K562 (cell line): ENCODE results near the gene PRKCSH. TPM values are rescaled to one million over a fixed set of nuclear protein-coding genes. Genes with fewer than 3 reads are reported as not detected.

Experiments
- ATAC-seq: fragments of 200-7000 bp; cut with Tn5 transposase; 3 replicates; pipeline ENCODE4 v1.9.1; 2020; ENCODE audit warnings: moderate library complexity
- BruUV-seq: library from RNA; stranded (reverse); fragments of 400-500 nt; replicated peaks from 2 replicates; lab custom pipeline; 2021; lab: Mats Ljungman, UMichigan
- CTCF ChIA-PET: fragments of 300-600 bp; formaldehyde crosslinking; extraction: SDS; loops from one replicate; lab custom pipeline; 2021; ENCODE audit warnings: low intra/inter-chr PET ratio; lab: Yijun Ruan, JAX
- POLR2A ChIA-PET: fragments of 300-600, 350-650 bp; sonication (Branson Sonifier 250); formaldehyde crosslinking; extraction: SDS; loops from one replicate; lab custom pipeline; 2021; ENCODE audit warnings: antibody characterized with exemption, inconsistent platforms; lab: Yijun Ruan, JAX
- DNase-seq, 4 experiments: peaks; one replicate each; pipeline versions ENCODE4 v3.0.0 to v3.0.0-alpha.2; 2011 to 2018; ENCODE audit warnings: low spot score in 3 of 4, mixed read lengths in 3 of 4; ENCODE audit errors: extremely low read depth in 1 of 4
- FAIRE-seq: peaks from 2 replicates; lab custom pipeline; 2011; peaks lifted over from hg19 to GRCh38; lab: Jason Lieb, UNC
- H2AFZ ChIP-seq: 2 replicates; pipeline ENCODE4 v1.6.0; 2011; ENCODE audit warnings: low read depth, low read length, control low read depth, inconsistent platforms
- H3K27ac ChIP-seq: fragments of 200-600 bp; 3 replicates; pipeline ENCODE4 v1.8.0; 2011; ENCODE audit warnings: low read depth, mild to moderate bottlenecking, control low read depth, inconsistent platforms, low read length, moderate library complexity, mixed read lengths; ENCODE audit errors: extremely low read depth
- H3K27me3 ChIP-seq, 2 experiments: fragments of 300-600 bp in 1 of 2; 2 replicates in 1 of 2; 3 replicates in 1 of 2; pipeline versions ENCODE4 v1.6.0 to v1.8.0; 2011; ENCODE audit warnings: inconsistent platforms in 2 of 2, low read length in 2 of 2, mild to moderate bottlenecking in 1 of 2, mixed read lengths in 1 of 2, moderate library complexity in 1 of 2; ENCODE audit not compliant: control insufficient read depth in 2 of 2, insufficient read depth in 2 of 2
- H3K36me3 ChIP-seq: fragments of 300-600 bp; 3 replicates; pipeline ENCODE4 v1.8.0; 2011; ENCODE audit warnings: mild to moderate bottlenecking, low read length, inconsistent platforms; ENCODE audit not compliant: control insufficient read depth, insufficient read depth
- H3K4me1 ChIP-seq, 2 experiments: fragments of 200-600 bp in 1 of 2; replicated peaks in 1 of 2; 2 replicates in 1 of 2; 3 replicates in 1 of 2; pipeline versions ENCODE4 v1.5.1 to v1.8.0; 2011; ENCODE audit warnings: inconsistent platforms in 2 of 2, low read length in 2 of 2, mild to moderate bottlenecking in 1 of 2, mixed read lengths in 1 of 2, moderate library complexity in 1 of 2; ENCODE audit not compliant: control insufficient read depth in 2 of 2, insufficient read depth in 2 of 2
- H3K4me2 ChIP-seq: 2 replicates; pipeline ENCODE4 v1.6.1; 2011; ENCODE audit warnings: low read length, control low read depth, inconsistent platforms, mixed read lengths; ENCODE audit not compliant: insufficient read depth
- H3K4me3 ChIP-seq: fragments of 200-600 bp; sonication (generic), shearing (Covaris generic); 2 replicates; pipeline ENCODE4 v1.5.1; 2016; ENCODE audit warnings: control low read depth, inconsistent platforms
- H3K79me2 ChIP-seq: fragments of 200-600 bp; 3 replicates; pipeline ENCODE4 v1.8.0; 2011; ENCODE audit warnings: low read length, inconsistent platforms; ENCODE audit not compliant: control insufficient read depth, insufficient read depth
- H3K9ac ChIP-seq, 2 experiments: 2 replicates each; pipeline versions ENCODE4 v1.6.0 to v1.6.1; 2011; ENCODE audit warnings: low read depth in 2 of 2, low read length in 2 of 2, control low read depth in 1 of 2, inconsistent platforms in 1 of 2, mild to moderate bottlenecking in 1 of 2, mixed read lengths in 1 of 2; ENCODE audit not compliant: insufficient read depth in 1 of 2
- H3K9me1 ChIP-seq: one replicate; pipeline ENCODE4 v1.6.0; 2011; ENCODE audit warnings: inconsistent platforms, mild to moderate bottlenecking, low read length, moderate library complexity; ENCODE audit not compliant: control insufficient read depth, insufficient read depth
- H3K9me3 ChIP-seq: replicated peaks from 2 replicates; pipeline ENCODE4 v1.5.1; 2011; ENCODE audit warnings: low read depth, low read length, inconsistent platforms; ENCODE audit not compliant: control insufficient read depth, insufficient read depth
- H4K20me1 ChIP-seq: replicated peaks from 2 replicates; pipeline ENCODE4 v1.6.1; 2011; ENCODE audit warnings: low read length, inconsistent platforms, mixed read lengths; ENCODE audit not compliant: control insufficient read depth, insufficient read depth
- E2F6 ChIP-seq, 2 experiments: IDR thresholded peaks; 2 replicates each; pipeline ENCODE4 v1.6.1; 2011; ENCODE audit warnings: borderline replicate concordance in 1 of 2, control low read depth in 1 of 2, low read depth in 1 of 2, low read length in 1 of 2, mild to moderate bottlenecking in 1 of 2, mixed read lengths in 1 of 2, moderate library complexity in 1 of 2; ENCODE audit not compliant: insufficient read depth in 1 of 2, insufficient read length in 1 of 2, poor library complexity in 1 of 2, severe bottlenecking in 1 of 2; ENCODE audit errors: extremely low read depth in 1 of 2
- GATA2 ChIP-seq: sonication (generic); formaldehyde crosslinking; IDR thresholded peaks from 2 replicates; pipeline ENCODE4 v1.4.0; 2020; ENCODE audit warnings: mild to moderate bottlenecking, missing genetic modification reagents
- HCFC1 ChIP-seq: IDR thresholded peaks from 2 replicates; pipeline ENCODE4 v1.6.1; 2012; ENCODE audit warnings: low read depth, low read length, improper control_type of control experiment
- HDAC6 ChIP-seq: IDR thresholded peaks from 2 replicates; pipeline ENCODE4 v1.6.1; 2012; ENCODE audit warnings: low read depth, mild to moderate bottlenecking, control low read depth, inconsistent platforms, low read length, moderate library complexity
- ILK ChIP-seq: fragments of 450-650 bp; IDR thresholded peaks from 2 replicates; pipeline ENCODE4 v1.6.1; 2016; ENCODE audit warnings: missing genetic modification characterization, low read depth, mild to moderate bottlenecking, missing compliant biosample characterization, moderate library complexity, borderline replicate concordance
- RBFOX2 ChIP-seq: fragments of 200-400 bp; formaldehyde crosslinking; IDR thresholded peaks from 2 replicates; pipeline ENCODE4 v1.6.1; 2017; ENCODE audit warnings: low read depth, mild to moderate bottlenecking, low read length, moderate library complexity
- SAP30 ChIP-seq: fragments of 200-600 bp; sonication (generic); IDR thresholded peaks from 2 replicates; pipeline ENCODE4 v1.6.1; 2012; ENCODE audit warnings: borderline replicate concordance, low read depth, mild to moderate bottlenecking, moderate library complexity, low read length, control low read depth, inconsistent platforms; ENCODE audit not compliant: insufficient read depth, poor library complexity, severe bottlenecking
- ZNF655 ChIP-seq: fragments of 250-450 bp; sonication (Bioruptor Pico); IDR thresholded peaks from 2 replicates; pipeline ENCODE4 v1.5.0; 2021
- WGBS: fragments of 100-300 bp; shearing (Covaris generic); methylation state at CpG from one replicate; pipeline ENCODE4 v1.1.6; 2016; ENCODE audit warnings: low coverage, mixed read lengths; ENCODE audit not compliant: insufficient coverage; ENCODE audit errors: missing lambda C conversion rate; 5-methylcytosine and 5-hydroxymethylcytosine counted together
- in situ Hi-C: fragments of 300-500 bp; cut with MboI; formaldehyde crosslinking; loops from 4 replicates; pipeline ENCODE4 v1.15.0; 2018; ENCODE audit warnings: inconsistent platforms, mixed read lengths
- intact Hi-C: fragments of 100-400 bp; cut with micrococcal nuclease; formaldehyde crosslinking; loops from 2 replicates; pipeline ENCODE4 v1.14.2; 2022
- polyA plus RNA-seq, 8 experiments: library from polyadenylated mRNA; depleted of rRNA in 4 of 8; stranded (reverse) in 5 of 8; unstranded in 3 of 8; fragments of >200 nt; fragmentation: Nextera tagmentation in 2 of 8; fragmentation: Illumina TruSeq in 1 of 8; extraction: Ambion mirVana in 2 of 8; extraction: Trizol in 1 of 8; gene quantifications; 2 replicates each; pipeline versions ENCODE4 v1.2.1 to v1.2.3, GENCODE V29; 2011 to 2014; ENCODE audit warnings: inconsistent platforms in 1 of 8, missing spikeins in 1 of 8
- total RNA-seq, 7 experiments: library from RNA; depleted of rRNA in 6 of 7; stranded (reverse); fragments of >200 nt in 6 of 7; fragmentation: Illumina TruSeq in 2 of 7; extraction: Trizol in 2 of 7; gene quantifications; 2 replicates each; pipeline versions ENCODE4 v1.2.1 to v1.2.3, GENCODE V29; 2011 to 2021; ENCODE audit warnings: low replicate concordance in 1 of 7

Gene PRKCSH
- total and polyA plus RNA-seq, 9 of the 15 experiments (the other 6 are each of a cell fraction or from before 2014, with no cell fraction given): 2.3 to 297 (median 48.1) TPM

- DNase-seq: no peak
- FAIRE-seq: no peak
- Histone ChIP-seq H3K4me2 (no peak overlapping the region), H3K27ac (no peak overlapping the region), H3K36me3 (peaks cover 11% of the 10 kb centered on the region; the same call in 2 of the 3 replicates), H3K4me1 (peaks cover 7 to 34% of the 10 kb centered on the region in 2 experiments; a peak in 4 of 5 replicates), H3K9me3 (no peaks in the 10 kb centered on the region), H2AFZ (no peak overlapping the region), H4K20me1 (peaks cover 4% of the 10 kb centered on the region; the same call in 1 of the 2 replicates), H3K79me2 (no peaks in the 10 kb centered on the region), H3K4me3 (no peak overlapping the region), H3K9me1 (no peaks in the 10 kb centered on the region), H3K27me3 (no peaks in the 10 kb centered on the region), H3K9ac (peak overlapping the region in 1 of 2 experiments; percentile 52; a peak in 1 of 4 replicates)
- no peak for TF ChIP-seq ILK (tag)
- TF ChIP-seq GATA2 (CRISPR knock-in tag): no peak
- TF ChIP-seq HCFC1: no peak
- no peak for TF ChIP-seq E2F6 (IDR thresholded peaks at IDR 0.05; ENCODE audit: borderline replicate concordance in 1 of 2, extremely low read depth in 1 of 2, insufficient read depth in 1 of 2, insufficient read length in 1 of 2, low read depth in 1 of 2, low read length in 1 of 2, poor library complexity in 1 of 2, severe bottlenecking in 1 of 2)
- TF ChIP-seq SAP30: no peak
- no peak for TF ChIP-seq HDAC6
- TF ChIP-seq ZNF655: no peak
- 0 out of 2 replicates have a peak, but pooled peaks have one; percentile 15 for TF ChIP-seq RBFOX2
- no peak for ATAC-seq
- BruUV-seq: no TSS peak
- 94% methylated on average over 19 of the region's 27 CpGs for WGBS
- intact Hi-C loops: loop anchor here (5.0 kb wide), 1 partner anchor 43 kb away; the partner anchor contains the start of gene CNN1
- CTCF ChIA-PET: interaction anchor here (1.4 kb wide), 1 partner anchor 13 kb away, joined by 4 read pairs; no protein-coding TSS in a partner anchor
- in situ Hi-C loops: loop anchor here (5.0 kb wide), 1 partner anchor 93 kb away; no protein-coding TSS in a partner anchor
- POLR2A ChIA-PET: interaction anchor here (0.6 to 1.4 kb wide), 2 partner anchors 94 to 120 kb away, joined by 3 to 5 read pairs; partner anchors contain the start of gene SWSAP1
Observed at GRCh38 chr19:11494634-11495285, 59.3 kb downstream of the PRKCSH start.
